K562 treated with DMSO at 1 percent for 4 hours (cell line): Measurements from ENCODE around the gene RSBN1L. TPM values are rescaled to one million over a fixed set of nuclear protein-coding genes. Genes with fewer than 3 reads are reported as not detected.

Source experiments
- total RNA-seq: library from RNA; unstranded; fragments of 300-600 nt; gene quantifications from 2 replicates; pipeline ENCODE4 v1.2.3, GENCODE V29; 2022; ENCODE audit not compliant: insufficient read depth

Gene RSBN1L
- total RNA-seq, result 12.3 and 21.2 TPM in 2 replicates

GRCh38 chr7:77696057-77696642 is at the start of gene RSBN1L:
RSBN1L (plus strand) TSS chr7:77696459; CDS start chr7:77696470, 11 bp downstream.

DNA sequence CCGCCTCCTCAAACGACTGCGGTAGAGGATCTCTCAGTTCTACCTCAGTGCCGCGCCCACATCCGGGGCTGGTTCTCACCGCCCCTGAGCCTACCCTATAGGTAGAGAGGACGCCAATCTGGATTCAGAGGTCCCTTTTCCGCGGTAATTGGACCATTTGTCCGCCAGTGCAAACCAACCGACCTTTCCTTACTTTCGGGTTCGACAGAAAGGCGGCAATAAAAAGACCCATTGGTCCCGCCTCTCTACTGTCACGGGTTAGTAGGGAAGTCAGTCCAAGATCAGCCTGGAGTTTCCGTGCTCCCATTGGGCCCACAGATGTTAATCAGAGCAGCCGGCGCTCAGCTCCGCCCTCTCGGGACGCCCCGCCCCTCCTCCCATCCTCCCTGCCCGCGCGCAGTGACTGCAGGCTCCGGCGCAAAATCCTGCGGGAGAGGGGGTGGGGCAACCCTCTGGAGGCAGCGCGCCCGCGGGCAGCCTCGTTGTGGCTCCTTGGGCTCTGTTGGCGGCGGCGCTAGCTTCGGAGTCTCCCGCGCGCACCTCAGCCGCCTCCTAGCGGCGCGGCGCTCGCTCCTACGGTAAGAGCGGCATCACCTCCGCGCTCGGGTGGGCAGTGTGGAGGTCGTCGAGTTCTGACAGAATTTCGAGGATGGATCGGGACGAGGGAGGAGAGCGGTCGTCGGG is 102.3 kb downstream of the RSBN1L start, which contains the start of the genes PHTF2 and TMEM60:
Gene PHTF2, plus strand, starts transcription at position 380 of the 684 bp plus-strand sequence.
Gene TMEM60, minus strand, starts transcription at position 41 of the 684 bp plus-strand sequence. CDS start 4,061 bp downstream, outside the sequence.

Other genes starting within 250 kb of the RSBN1L start
- gene PTPN12, start 159.2 kb upstream of the RSBN1L start, total RNA-seq, result 23.0 and 32.4 TPM in 2 replicates
- gene TMEM60, start 102.0 kb downstream of the RSBN1L start, total RNA-seq, result 36.2 and 36.3 TPM in 2 replicates
- gene PHTF2, start 102.3 kb downstream of the RSBN1L start, total RNA-seq, result 13.4 and 14.0 TPM in 2 replicates